GM18526 (cell line): Measurements from ENCODE around the gene ATP8B3.

Source experiments
- POLR2A ChIP-seq: IDR thresholded peaks from 3 replicates; pipeline ENCODE4 v1.6.1; 2011; ENCODE audit not compliant: insufficient read length; ENCODE audit errors: extremely low read depth

ATP8B3 gene

GRCh38 chr19:1748115-1748872 is 63.8 kb downstream of the ATP8B3 start:
- no peak for TF ChIP-seq POLR2A

GRCh38 chr19:1747285-1748114 is 64.6 kb downstream of the ATP8B3 start:
- no peak for TF ChIP-seq POLR2A

GRCh38 chr19:1746401-1747284 is 65.4 kb downstream of the ATP8B3 start:
- TF ChIP-seq POLR2A: no peak

- TF ChIP-seq POLR2A: no peak
These were observed 66.5 kb downstream of the ATP8B3 start for GRCh38 chr19:1745589-1746031.

- no peak for TF ChIP-seq POLR2A
These were observed 67.1 kb downstream of the ATP8B3 start for GRCh38 chr19:1744822-1745563.

- no peak for TF ChIP-seq POLR2A
These were observed 67.9 kb downstream of the ATP8B3 start for GRCh38 chr19:1744133-1744665.

- no peak for TF ChIP-seq POLR2A
These were observed 68.9 kb downstream of the ATP8B3 start for GRCh38 chr19:1742989-1743696.

- no peak for TF ChIP-seq POLR2A
These were observed 72.0 kb downstream of the ATP8B3 start for GRCh38 chr19:1739960-1740629.

GRCh38 chr19:1736927-1737326 is 75.1 kb downstream of the ATP8B3 start:
- no peak for TF ChIP-seq POLR2A

- TF ChIP-seq POLR2A: no peak
These were observed 75.8 kb downstream of the ATP8B3 start for GRCh38 chr19:1736280-1736679.

- TF ChIP-seq POLR2A: no peak
These were observed 77.6 kb downstream of the ATP8B3 start for GRCh38 chr19:1734321-1734966.
